Measurements from ENCODE around the gene SLC35F3.

Gene SLC35F3

DNA sequence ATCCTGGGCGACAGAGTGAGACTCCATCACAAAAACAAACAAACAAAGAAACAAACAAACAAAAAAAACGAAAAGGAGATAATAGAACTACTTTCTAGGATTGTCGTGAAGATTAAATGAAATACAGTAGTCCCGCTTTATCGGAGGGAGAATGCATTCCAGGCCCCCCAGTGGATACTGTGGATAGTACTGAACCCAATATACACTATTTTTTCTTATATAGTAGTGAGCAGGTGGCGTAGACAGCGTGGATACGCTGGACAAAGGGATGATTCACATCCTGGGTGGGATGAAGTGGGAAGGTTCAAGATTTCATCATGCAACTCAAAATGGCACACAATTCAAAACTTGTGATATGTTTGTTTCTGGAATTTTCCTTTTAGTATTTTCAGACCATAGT is 8.0 kb downstream of the SLC35F3 start:
- no peak for DNase-seq (ENCODE audit: low read depth)

DNA sequence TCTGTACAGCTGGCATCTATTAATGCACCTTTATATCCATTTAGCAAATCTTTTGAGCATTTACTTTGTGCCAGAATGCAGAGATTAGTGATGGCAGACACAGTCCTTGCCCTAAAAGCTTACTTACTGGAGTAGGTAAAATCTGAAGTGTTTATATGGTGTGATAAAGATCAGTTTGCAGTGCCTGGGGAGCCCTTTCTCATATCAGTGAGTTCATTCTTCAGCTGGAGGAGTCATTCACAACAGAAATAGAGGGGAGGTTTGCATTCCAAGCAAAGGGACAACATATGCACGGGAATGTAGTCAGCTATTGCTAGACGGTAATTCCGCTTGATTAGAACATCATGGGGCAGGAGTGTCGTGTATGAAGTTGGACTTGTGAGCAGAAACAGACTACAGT is 8.4 kb downstream of the SLC35F3 start:
- DNase-seq (ENCODE audit: low read depth): no peak

DNA sequence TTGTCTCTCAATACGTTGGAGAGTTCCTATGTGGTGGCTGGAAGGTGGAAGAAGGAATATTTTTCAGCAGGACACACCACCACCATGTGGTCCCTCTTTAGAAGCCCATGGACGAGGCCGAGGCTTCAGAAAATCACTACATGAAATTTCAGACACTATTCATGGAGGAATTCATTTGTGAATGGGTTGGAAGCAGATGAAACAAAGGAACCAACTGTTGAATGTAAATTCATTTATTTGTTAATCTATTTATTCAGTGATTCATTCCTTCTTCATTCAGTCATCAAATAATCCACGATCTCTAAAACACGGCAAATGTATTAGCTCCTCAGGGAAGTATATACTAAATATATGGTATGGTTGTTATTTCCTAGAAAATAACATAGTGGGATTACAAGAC is 12.2 kb downstream of the SLC35F3 start:
- no peak for DNase-seq (ENCODE audit: low read depth)

DNA sequence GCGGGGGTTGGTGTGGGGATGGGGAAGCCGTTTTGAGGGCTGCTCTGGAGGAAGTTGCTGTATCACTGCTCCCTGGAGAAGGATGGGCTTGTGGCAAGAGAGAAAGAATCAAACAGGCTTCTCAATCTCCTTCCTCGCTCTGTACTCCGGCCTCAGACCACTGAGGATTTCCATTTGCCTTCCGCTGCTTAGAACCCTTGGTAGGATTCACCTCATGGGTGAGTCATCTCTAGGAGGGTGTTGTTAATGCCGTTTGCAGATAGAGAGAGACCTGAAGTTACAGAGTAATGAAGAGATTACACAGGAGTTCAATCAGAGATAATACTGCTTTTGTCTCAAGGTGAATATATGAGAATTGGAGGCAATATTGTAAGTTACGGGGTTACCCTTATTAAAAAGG is 15.3 kb downstream of the SLC35F3 start:
- no peak for DNase-seq (ENCODE audit: low read depth)

- no peak for DNase-seq (ENCODE audit: low read depth)
These were observed 23.6 kb downstream of the SLC35F3 start for GRCh38 chr1:233928123-233928522.

- no peak for DNase-seq (ENCODE audit: low read depth)
These were observed 28.9 kb downstream of the SLC35F3 start for GRCh38 chr1:233933339-233933738.

GRCh38 chr1:233935297-233935868 is 30.9 kb downstream of the SLC35F3 start:
- no peak for DNase-seq (ENCODE audit: low read depth)

DNA sequence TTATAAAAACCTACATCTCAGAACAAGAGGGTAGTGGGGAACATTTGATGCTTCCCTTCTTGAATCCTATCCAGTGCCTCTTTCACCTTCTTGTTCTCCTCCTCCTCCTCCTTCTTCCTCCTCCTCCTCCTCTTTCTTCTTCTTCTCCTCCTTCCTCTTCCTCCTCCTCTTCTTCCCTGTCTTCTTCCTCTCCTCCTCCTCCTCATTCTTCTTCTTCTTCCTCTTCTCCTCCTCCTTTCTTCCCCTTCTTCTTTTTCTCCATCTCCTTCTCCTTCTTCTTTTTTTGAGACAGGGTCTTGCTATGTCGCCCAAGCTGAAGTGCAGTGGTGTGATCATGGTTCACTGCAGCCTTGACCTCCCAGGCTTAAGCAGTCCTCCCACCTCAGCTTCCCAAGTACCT is 31.9 kb downstream of the SLC35F3 start:
- DNase-seq (ENCODE audit: low read depth): no peak

GRCh38 chr1:233936842-233937241 is 32.4 kb downstream of the SLC35F3 start:
- DNase-seq (ENCODE audit: low read depth): no peak

- DNase-seq (ENCODE audit: low read depth): no peak
These were observed 34.0 kb downstream of the SLC35F3 start for GRCh38 chr1:233938476-233938875.

DNA sequence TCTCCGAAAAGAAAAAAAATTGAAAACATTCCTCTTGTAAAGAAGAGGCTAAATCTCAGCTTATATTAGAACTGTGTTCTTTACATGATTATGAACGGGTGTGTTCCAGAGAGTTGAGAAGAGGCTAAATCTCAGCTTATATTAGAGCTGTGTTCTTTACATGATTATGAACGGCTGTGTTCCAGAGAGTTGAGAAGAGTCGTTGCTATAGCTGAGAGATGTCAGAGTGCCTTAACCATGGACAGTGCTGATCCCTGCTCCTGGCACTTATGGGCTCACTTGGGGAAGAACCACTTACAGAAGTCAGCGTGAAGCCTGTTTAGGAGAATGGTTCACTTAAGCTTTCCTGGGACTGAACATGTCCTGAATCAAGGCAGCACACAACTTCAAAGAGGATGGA is 35.0 kb downstream of the SLC35F3 start:
- DNase-seq (ENCODE audit: low read depth): no peak

GRCh38 chr1:233940908-233941307 is 36.4 kb downstream of the SLC35F3 start:
- DNase-seq (ENCODE audit: low read depth): no peak

- no peak for DNase-seq (ENCODE audit: low read depth)
These were observed 40.1 kb downstream of the SLC35F3 start for GRCh38 chr1:233944601-233945000.

DNA sequence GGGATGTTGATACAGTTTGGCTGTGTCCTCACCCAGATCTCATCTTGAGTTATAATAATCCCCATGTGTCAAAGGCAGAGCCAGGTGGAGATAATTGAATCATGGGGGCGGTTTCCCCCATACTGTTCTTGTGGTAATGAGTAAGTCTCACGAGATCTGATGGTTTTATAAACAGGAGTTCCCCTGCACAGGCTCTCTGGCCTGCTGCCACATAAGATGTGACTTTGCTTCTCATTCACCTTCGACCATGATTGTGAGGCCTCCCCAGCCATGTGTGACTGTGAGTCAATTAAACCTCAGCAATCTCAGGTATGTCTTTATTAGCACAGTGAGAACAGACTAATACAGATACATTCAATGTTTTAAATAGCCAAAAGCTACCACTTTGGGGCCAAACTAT is 41.1 kb downstream of the SLC35F3 start:
- no peak for DNase-seq (ENCODE audit: low read depth)

DNA sequence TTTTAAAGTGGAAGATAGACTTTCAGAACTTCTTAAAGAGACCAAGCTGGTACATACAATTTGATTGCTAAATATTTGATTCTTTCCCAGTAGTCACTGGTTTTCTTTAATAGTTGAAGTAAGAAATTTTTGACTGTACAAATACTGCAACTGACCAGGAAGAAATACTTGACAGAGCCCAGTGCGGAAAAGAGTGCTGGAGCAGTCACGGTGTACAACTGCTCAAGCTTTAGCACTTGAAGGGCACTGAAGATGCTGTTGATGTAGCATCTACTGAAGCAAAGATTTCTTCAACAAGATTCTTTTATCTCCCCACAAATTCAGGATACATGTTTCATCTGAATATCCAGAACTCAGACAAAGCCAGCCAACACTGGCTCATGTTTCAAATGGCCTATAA is 41.5 kb downstream of the SLC35F3 start:
- no peak for DNase-seq (ENCODE audit: low read depth)

GRCh38 chr1:233946724-233947123 is 42.2 kb downstream of the SLC35F3 start:
- no peak for DNase-seq (ENCODE audit: low read depth)

GRCh38 chr1:233951804-233952203 is 47.3 kb downstream of the SLC35F3 start:
- no peak for DNase-seq (ENCODE audit: low read depth)

DNA sequence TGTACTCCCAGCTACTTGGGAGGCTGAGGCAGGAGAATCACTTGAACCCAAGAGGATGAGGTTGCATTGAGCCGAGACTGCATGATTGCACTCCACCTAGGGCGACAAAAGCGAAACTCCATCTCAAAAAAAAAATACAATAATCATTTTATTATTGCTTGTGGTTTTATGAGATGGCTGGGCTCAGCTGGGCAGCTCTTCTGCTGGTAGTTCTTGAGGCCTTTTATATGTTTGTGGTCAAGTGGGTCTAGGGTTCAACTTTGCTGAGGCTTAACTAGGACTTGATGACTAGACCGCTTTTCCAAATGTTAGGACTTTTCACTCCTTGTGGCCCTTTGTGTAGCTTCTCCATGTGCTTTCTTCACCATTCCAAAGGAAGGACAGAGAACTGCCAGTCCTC is 53.2 kb downstream of the SLC35F3 start:
- DNase-seq (ENCODE audit: low read depth): no peak

- DNase-seq (ENCODE audit: low read depth): no peak
These were observed 54.6 kb downstream of the SLC35F3 start for GRCh38 chr1:233959102-233959501.

DNA sequence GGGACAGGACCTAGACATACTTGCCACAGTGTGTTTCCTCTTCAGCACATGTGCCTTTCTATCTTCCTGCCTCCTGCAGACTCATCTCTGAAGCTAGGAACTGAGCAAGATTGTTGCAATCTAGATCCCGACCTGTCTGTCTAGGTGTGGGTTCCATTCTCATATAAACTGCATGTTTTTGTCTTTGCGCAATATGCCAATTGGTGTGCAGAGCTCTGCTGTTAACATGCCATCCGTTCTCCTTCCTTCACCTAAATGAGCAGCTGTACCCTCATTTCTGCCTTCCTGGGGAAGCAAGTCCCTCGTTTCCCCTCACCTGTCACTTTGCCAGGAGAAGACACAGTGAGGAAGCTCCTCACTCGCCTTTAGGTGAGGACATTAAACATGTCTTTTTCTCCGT is 55.5 kb downstream of the SLC35F3 start:
- no peak for DNase-seq (ENCODE audit: low read depth)

GRCh38 chr1:233960386-233960785 is 55.9 kb downstream of the SLC35F3 start:
- DNase-seq (ENCODE audit: low read depth): no peak

- DNase-seq (ENCODE audit: low read depth): no peak
These were observed 58.4 kb downstream of the SLC35F3 start for GRCh38 chr1:233962878-233963277.

DNA sequence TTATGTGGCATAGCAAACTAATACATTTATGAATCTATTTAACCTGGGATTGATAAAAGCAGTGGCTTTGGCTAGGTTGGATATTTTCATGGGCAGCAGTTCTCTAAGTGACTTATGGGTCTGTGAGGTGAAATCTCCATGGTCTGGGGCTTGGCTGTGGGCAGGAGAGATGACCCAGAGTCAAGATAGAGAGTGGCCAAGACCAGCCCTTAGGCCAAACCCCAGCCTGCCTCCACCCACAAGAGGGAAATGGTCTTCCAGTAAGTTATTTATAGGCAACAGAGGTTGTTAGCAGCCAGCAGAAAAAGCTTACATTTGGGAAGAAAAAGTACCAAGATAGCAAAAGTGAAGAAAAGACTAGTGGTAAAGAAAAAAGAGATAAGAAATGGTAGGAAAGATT is 61.4 kb downstream of the SLC35F3 start:
- no peak for DNase-seq (ENCODE audit: low read depth)

GRCh38 chr1:233971753-233972152 is 67.3 kb downstream of the SLC35F3 start:
- no peak for DNase-seq (ENCODE audit: low read depth)

- no peak for DNase-seq (ENCODE audit: low read depth)
These were observed 68.1 kb downstream of the SLC35F3 start for GRCh38 chr1:233972563-233972950.

Data from activated T-cell treated with anti-CD3 and anti-CD28 coated beads for 24 hours (primary cell).